ENCODE measurements around the gene CES1.
A peak's percentile ranks its signal among the peaks of the same experiment; 100 is the strongest.
"Not testable (repeated sequence)": the region's sequence is repeated elsewhere in the genome, so short reads cannot be mapped to it uniquely, and the experiment has no call there.

Gene CES1

DNA sequence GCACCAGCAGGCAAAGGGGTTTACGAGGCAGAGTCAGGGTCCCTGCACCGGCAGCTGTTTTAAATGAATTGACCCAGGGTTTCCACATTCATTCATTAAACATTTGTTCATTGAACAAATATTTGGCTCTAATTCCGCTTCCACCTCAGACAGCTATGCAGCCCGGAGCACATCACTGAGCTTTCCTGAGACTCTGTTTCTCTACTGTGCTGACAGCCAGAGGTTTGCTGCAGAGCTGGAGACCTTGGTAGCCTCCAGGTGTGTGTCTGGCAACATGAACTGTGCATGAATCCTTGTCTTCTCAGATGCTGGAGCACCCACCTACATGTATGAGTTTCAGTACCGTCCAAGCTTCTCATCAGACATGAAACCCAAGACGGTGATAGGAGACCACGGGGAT, 42.7 kb downstream of the CES1 start:
- not testable (repeated sequence) for DNase-seq

DNA sequence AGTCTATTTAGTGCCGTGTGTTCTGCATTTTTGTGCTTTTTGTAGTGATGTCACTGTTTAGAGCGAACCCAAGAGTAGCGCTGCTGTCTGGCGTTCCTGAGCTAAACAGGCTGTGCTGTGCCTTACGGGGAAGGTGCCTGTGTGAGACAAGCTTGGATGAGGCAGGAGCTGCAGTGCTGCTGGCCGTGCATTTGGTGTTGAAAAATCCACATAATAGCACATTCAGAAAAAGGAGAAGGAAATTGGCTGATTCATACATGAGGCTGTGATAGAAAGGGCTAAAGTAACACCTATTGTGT, 50.2 kb downstream of the CES1 start:
- DNase-seq: not testable (repeated sequence)

GRCh38 chr16:55782091-55782792, 50.7 kb downstream of the CES1 start:
- not testable (repeated sequence) for DNase-seq

GRCh38 chr16:55781456-55781855, 51.4 kb downstream of the CES1 start:
- DNase-seq: not testable (repeated sequence)

DNA sequence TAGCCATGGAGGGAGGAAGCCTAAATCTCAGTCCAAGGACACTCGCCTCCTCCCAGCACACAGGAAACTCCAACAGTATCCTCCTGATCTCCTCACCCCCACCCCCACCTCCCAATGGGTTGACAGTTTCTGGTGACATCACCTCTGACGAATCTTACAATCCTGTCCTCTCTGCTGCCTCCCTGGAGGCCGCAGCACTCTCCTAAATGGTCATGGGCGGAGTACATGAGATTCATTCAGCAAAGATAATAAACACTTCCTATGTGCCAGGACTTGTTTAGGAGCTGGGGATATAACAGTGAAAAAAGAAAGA, 52.8 kb downstream of the CES1 start:
- DNase-seq: not testable (repeated sequence)

DNA sequence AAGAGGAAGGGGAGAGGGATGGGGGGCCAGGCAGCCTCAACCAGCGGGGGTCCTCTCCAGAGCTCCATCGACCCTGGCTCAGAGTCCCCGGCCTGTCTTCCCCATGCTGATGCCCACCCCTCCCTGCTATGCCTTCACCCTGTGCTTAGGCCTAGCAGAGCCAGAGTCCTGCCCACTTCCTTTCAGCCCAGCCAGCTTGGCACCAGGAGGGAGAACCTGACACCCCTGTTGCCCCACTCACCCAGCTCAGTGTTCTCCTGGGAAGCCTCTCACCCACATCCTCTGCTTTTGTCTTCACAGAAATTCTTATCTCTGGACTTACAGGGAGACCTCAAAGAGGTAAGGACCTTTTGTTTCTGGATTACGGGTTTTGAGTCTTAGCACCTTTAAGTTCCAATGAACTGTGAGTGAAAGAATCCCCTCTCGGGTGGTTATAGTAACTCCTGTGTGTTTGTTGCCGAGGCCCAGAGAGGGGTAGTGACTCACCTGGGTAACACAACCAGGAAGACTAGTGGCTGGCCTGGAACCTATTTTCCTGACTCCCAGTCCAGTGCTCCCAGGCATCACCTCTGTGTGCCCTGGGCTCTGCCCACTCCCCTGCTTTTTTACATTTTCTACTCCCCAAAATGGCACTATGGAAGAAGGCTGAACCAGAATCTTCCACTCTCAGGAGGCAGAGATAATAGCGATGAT, 53.3 kb downstream of the CES1 start:
- DNase-seq: no peak

GRCh38 chr16:55778757-55779156, 54.1 kb downstream of the CES1 start:
- no peak for DNase-seq

DNA sequence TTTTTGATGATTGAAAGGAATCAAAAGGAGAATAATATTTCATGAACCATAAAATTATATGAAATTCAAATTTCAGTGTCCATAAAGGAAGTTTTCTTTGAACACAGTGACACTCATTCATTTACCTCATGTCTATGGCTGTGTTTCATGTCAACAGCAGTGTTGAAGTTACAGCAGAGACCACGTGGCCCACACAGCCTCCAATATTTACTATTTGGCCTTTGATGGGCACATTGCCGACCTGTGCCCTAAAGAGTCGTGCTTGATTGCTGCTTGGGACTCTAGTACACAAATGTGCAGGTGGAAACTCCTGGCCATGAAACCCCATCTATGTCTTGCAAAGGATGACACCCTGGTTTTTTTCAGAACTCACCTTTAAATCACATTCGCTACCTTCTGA, 57.0 kb downstream of the CES1 start:
- no peak for DNase-seq

DNA sequence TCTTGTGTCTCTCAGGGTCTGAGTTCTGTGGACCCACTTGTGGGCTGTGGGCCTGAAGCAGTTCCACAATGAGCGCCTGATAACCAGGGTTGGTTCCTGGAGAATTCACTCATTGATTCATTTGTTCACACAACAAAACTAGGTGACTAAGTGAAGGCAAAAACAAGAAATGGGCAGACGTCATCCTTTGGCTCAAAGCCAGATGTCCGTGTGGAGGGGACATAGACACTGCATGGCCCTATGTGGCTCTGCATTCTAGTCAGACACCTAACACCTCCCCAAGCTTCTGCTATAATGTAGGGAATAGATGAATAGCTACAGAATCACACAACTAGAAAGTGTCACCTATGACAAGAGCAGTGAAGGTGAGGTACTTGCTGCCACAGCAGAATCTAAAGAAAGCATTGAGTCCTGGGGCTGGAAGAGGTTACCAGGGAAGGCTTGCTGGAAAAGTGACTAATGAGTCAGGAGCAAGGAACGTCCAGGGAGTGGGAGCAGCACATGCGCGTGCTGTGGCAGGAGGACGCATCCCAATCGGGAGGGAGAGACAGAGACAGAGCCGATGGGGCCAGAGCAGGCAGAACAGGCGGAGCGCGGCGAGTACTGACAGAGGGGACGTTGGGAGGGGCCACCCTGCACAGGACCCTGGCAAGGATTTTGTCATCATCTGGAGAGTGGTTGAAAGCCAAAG, 58.9 kb downstream of the CES1 start:
- no peak for DNase-seq

GRCh38 chr16:55765161-55765560, 67.7 kb downstream of the CES1 start:
- DNase-seq: no peak

- DNase-seq: peak; percentile 0
Measured at GRCh38 chr16:55760310-55761001, 72.4 kb downstream of the CES1 start.

GRCh38 chr16:55759965-55760309, 73.0 kb downstream of the CES1 start:
- DNase-seq: not testable (repeated sequence)

- not testable (repeated sequence) for DNase-seq
Measured at GRCh38 chr16:55757595-55758527, 75.0 kb downstream of the CES1 start.

DNA sequence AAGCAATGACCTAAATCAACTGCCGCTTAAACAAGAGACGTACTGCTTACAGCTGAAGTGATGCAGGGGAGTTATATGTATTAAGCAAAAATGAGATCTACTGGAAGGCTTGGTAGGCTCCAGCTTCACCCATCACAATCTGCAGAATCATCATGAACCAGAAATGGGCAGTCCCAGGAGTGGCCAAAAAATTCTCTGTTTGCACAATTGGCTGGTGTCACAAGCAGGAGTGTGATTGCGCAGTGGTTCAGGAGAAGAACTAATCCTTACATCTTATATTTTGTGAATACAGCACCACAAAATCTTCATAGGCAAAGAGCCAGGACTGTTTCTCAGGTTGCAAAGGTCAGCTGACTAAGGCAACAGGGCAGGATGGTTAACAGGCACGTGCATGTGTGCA, 75.9 kb downstream of the CES1 start:
- DNase-seq: no peak

- DNase-seq: no peak
Measured at GRCh38 chr16:55754056-55754455, 78.8 kb downstream of the CES1 start.

GRCh38 chr16:55753145-55753631, 79.7 kb downstream of the CES1 start:
- DNase-seq: peak; percentile 1
